DOHH2 (cell line): ENCODE results near the gene CD200R1L.

ENCODE experiments used
- H3F3A ChIP-seq: fragments of 200-600 bp; sonication (generic), shearing (Covaris generic); 2 replicates; pipeline ENCODE4 v1.6.0; 2016; ENCODE audit warnings: antibody characterized with exemption, mild to moderate bottlenecking; ENCODE audit not compliant: control insufficient read depth, insufficient read depth
- H3K27ac ChIP-seq: fragments of 200-600 bp; sonication (generic); 2 replicates; pipeline ENCODE4 v1.5.1; 2014; ENCODE audit warnings: low read depth, mild to moderate bottlenecking, low read length, moderate library complexity
- H3K27me3 ChIP-seq: fragments of 200-600 bp; sonication (generic); 2 replicates; pipeline ENCODE4 v1.6.1; 2014; ENCODE audit warnings: mild to moderate bottlenecking, low read length, mixed read lengths; ENCODE audit not compliant: control insufficient read depth
- H3K36me3 ChIP-seq: fragments of 200-600 bp; sonication (generic); 2 replicates; pipeline ENCODE4 v1.6.1; 2014; ENCODE audit warnings: mild to moderate bottlenecking, low read length, moderate library complexity, mixed read lengths; ENCODE audit not compliant: control insufficient read depth
- H3K4me1 ChIP-seq: fragments of 200-600 bp; sonication (generic); 2 replicates; pipeline ENCODE4 v1.6.1; 2014; ENCODE audit warnings: mild to moderate bottlenecking, low read length, mixed read lengths; ENCODE audit not compliant: control insufficient read depth
- H3K4me2 ChIP-seq: fragments of 200-600 bp; sonication (generic); 2 replicates; pipeline ENCODE4 v1.6.0; 2014; ENCODE audit warnings: mild to moderate bottlenecking, low read length, moderate library complexity
- H3K4me3 ChIP-seq: fragments of 200-600 bp; sonication (generic); 2 replicates; pipeline ENCODE4 v1.5.1; 2014; ENCODE audit warnings: mild to moderate bottlenecking, low read length, mixed read lengths
- H3K79me2 ChIP-seq: fragments of 200-600 bp; sonication (generic); 2 replicates; pipeline ENCODE4 v1.6.1; 2014; ENCODE audit warnings: mild to moderate bottlenecking, low read length, mixed read lengths; ENCODE audit not compliant: control insufficient read depth
- H3K9me2 ChIP-seq: fragments of 200-600 bp; sonication (generic); replicated peaks from 2 replicates; pipeline ENCODE4 v1.6.1; 2014; ENCODE audit warnings: mild to moderate bottlenecking, low read length, mixed read lengths; ENCODE audit not compliant: control insufficient read depth
- H3K9me3 ChIP-seq: fragments of 200-600 bp; sonication (generic); 2 replicates; pipeline ENCODE4 v1.6.1; 2014; ENCODE audit warnings: antibody characterized with exemption, low read length, mixed read lengths; ENCODE audit not compliant: control insufficient read depth, insufficient read depth
- H4K20me1 ChIP-seq: fragments of 200-600 bp; sonication (generic); 2 replicates; pipeline ENCODE4 v1.6.0; 2014; ENCODE audit warnings: low read depth, mild to moderate bottlenecking, antibody characterized with exemption, low read length, moderate library complexity; ENCODE audit not compliant: control insufficient read depth, insufficient read depth
- EZH2phosphoT487 ChIP-seq: fragments of 200-600 bp; sonication (generic); IDR thresholded peaks from 2 replicates; pipeline ENCODE4 v1.6.1; 2017; ENCODE audit warnings: borderline replicate concordance, mild to moderate bottlenecking, antibody characterized with exemption, low read length, moderate library complexity, mixed read lengths
- TF ChIP-seq, protein P1 (sequence below): fragments of 200-600 bp; sonication (generic); IDR thresholded peaks from one replicate; pipeline ENCODE4 v1.5.1; 2014; ENCODE audit warnings: antibody characterized with exemption, mild to moderate bottlenecking, low read depth, low read length; ENCODE audit not compliant: poor library complexity, severe bottlenecking

The CD200R1L gene

DNA sequence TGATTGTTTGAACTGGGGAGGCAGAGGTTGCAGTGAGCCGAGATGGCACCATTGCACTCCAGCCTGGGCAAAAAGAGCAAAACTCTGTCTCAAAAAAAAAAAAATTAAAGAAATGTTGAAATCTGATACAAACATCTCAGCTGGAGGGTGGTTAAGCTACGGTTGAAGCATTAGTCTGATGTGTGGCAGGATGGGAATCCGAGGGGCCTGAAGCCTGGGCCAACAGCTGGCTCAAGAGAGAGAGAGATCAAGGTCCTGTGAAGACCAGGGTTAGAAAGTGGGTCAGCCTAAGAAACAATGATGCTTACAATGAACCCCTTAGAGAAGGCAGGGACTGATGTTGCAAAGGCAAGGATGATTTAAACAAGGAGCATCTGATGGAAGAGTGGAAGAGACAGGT is 69.8 kb downstream of the CD200R1L start:
- TF ChIP-seq, protein P1, sequence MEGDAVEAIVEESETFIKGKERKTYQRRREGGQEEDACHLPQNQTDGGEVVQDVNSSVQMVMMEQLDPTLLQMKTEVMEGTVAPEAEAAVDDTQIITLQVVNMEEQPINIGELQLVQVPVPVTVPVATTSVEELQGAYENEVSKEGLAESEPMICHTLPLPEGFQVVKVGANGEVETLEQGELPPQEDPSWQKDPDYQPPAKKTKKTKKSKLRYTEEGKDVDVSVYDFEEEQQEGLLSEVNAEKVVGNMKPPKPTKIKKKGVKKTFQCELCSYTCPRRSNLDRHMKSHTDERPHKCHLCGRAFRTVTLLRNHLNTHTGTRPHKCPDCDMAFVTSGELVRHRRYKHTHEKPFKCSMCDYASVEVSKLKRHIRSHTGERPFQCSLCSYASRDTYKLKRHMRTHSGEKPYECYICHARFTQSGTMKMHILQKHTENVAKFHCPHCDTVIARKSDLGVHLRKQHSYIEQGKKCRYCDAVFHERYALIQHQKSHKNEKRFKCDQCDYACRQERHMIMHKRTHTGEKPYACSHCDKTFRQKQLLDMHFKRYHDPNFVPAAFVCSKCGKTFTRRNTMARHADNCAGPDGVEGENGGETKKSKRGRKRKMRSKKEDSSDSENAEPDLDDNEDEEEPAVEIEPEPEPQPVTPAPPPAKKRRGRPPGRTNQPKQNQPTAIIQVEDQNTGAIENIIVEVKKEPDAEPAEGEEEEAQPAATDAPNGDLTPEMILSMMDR = no peak
- TF ChIP-seq EZH2phosphoT487 = no peak
- H3K4me3 ChIP-seq = no peak overlapping the region
- H3K27ac ChIP-seq = no peak overlapping the region
- H3K9me3 ChIP-seq = no peaks in the 10 kb centered on the region
- no peaks in the 10 kb centered on the region for H3K27me3 ChIP-seq
- peaks cover 10% of the 10 kb centered on the region for H3K4me1 ChIP-seq
- H3K79me2 ChIP-seq = no peaks in the 10 kb centered on the region
- no peaks in the 10 kb centered on the region for H4K20me1 ChIP-seq
- H3K9me2 ChIP-seq = no peaks in the 10 kb centered on the region
- H3K36me3 ChIP-seq = no peaks in the 10 kb centered on the region
- H3K4me2 ChIP-seq = no peak overlapping the region
- no peaks in the 10 kb centered on the region for H3F3A ChIP-seq

DNA sequence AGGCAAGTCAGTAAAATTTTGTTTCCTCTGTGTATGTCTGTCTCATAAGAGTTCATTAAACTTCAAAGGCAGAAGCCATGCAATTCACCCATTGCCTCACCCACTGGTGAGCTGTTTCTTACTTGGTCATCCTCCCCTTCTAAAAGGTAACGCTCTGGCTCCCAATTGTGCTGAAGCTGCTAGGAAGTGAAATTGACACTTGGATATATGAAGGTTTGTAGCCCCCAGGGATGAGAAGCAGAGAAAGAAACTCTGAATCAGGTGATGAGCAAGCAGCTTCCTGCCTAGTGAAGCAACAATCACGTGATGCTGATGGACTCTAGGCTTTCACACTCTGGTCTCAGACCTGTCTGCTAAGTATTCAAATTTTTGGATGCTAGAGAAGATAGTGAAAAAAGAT is 70.7 kb downstream of the CD200R1L start:
- no peaks in the 10 kb centered on the region for H3F3A ChIP-seq
- no peaks in the 10 kb centered on the region for H4K20me1 ChIP-seq
- H3K36me3 ChIP-seq = no peaks in the 10 kb centered on the region
- H3K79me2 ChIP-seq = no peaks in the 10 kb centered on the region
- peaks cover 10% of the 10 kb centered on the region for H3K4me1 ChIP-seq
- no peak overlapping the region for H3K27ac ChIP-seq
- no peaks in the 10 kb centered on the region for H3K9me2 ChIP-seq
- TF ChIP-seq, protein P1 = no peak
- no peak for TF ChIP-seq EZH2phosphoT487
- no peak overlapping the region for H3K4me3 ChIP-seq
- H3K27me3 ChIP-seq = no peaks in the 10 kb centered on the region
- H3K4me2 ChIP-seq = no peak overlapping the region
- H3K9me3 ChIP-seq = no peaks in the 10 kb centered on the region

DNA sequence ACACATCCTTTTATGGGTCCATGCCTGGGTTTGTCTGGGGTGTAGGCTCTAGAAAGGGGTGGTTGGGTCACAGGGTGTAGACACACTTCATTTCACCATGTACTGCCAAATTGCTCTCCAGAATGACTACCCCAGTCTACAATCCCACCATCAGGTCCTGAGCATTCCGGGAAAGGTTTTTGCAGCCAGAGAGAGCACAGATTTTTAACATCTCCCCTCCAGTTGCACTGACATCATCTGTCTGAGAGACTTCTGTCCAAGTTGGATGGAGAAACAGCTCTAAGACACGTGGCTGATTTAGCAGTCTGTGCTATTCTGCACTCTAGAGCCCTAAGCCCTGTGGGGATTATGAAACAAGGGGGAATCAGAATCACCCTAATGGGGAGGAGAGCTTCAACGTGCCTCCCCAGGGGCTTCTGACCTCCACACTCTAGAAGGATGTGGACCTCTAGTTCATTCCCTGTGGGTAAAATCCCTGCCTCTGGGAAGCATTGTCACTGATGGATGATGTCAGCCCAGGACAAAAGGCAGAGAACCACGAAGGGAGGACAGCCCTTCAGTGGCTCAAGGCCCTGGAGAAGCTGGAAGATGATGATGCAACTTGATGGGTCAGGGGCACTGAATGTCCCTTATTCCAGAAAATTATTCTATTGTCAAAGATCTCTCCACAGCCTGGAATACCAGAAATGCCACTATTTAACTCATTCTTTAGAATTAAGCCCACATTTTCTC is 71.5 kb downstream of the CD200R1L start:
- H3K4me1 ChIP-seq = peaks cover 10% of the 10 kb centered on the region
- H3K4me3 ChIP-seq = no peak overlapping the region
- H3K27ac ChIP-seq = no peak overlapping the region
- no peaks in the 10 kb centered on the region for H3K36me3 ChIP-seq
- H3K4me2 ChIP-seq = no peak overlapping the region
- H3K9me3 ChIP-seq = no peaks in the 10 kb centered on the region
- H4K20me1 ChIP-seq = no peaks in the 10 kb centered on the region
- H3K79me2 ChIP-seq = no peaks in the 10 kb centered on the region
- no peak for TF ChIP-seq EZH2phosphoT487
- TF ChIP-seq, protein P1 = no peak
- H3F3A ChIP-seq = no peaks in the 10 kb centered on the region
- H3K27me3 ChIP-seq = no peaks in the 10 kb centered on the region
- no peaks in the 10 kb centered on the region for H3K9me2 ChIP-seq
